K562 (cell line): Measurements from ENCODE around the gene SLCO2B1.

Experiments
- ARHGAP35 ChIP-seq: fragments of 450-650 bp; IDR thresholded peaks from 2 replicates; pipeline ENCODE4 v1.6.1; 2018; ENCODE audit not compliant: partially characterized antibody
- CCNT2 ChIP-seq: IDR thresholded peaks from 2 replicates; pipeline ENCODE4 v1.6.1; 2011; ENCODE audit warnings: borderline replicate concordance, low read depth, mild to moderate bottlenecking, moderate library complexity, mixed read lengths, low read length; ENCODE audit not compliant: insufficient read length; ENCODE audit errors: extremely low read depth
- CTCF ChIP-seq, 3 experiments: IDR thresholded peaks in 2 of 3; conservative IDR thresholded peaks in 1 of 3; 2 replicates each; pipeline ENCODE4 v1.5.1; 2011 to 2012; ENCODE audit warnings: low read length in 3 of 3, mild to moderate bottlenecking in 3 of 3, control low read depth in 2 of 3, improper control_type of control experiment in 1 of 3, inconsistent platforms in 1 of 3, low read depth in 1 of 3, mixed read lengths in 1 of 3, moderate library complexity in 1 of 3; ENCODE audit not compliant: insufficient read depth in 2 of 3
- EZH2 ChIP-seq: IDR thresholded peaks from 2 replicates; pipeline ENCODE4 v1.6.1; 2012; ENCODE audit warnings: low read depth, mild to moderate bottlenecking, inconsistent platforms, low read length, borderline replicate concordance
- GABPB1 ChIP-seq: sonication (generic); formaldehyde crosslinking; IDR thresholded peaks from 2 replicates; pipeline ENCODE4 v1.8.0; 2022; ENCODE audit warnings: mild to moderate bottlenecking, missing genetic modification reagents
- HDAC2 ChIP-seq: fragments of 450-650 bp; IDR thresholded peaks from 2 replicates; pipeline ENCODE4 v1.6.1; 2016; ENCODE audit warnings: mild to moderate bottlenecking
- KDM5B ChIP-seq: fragments of 200-600 bp; sonication (generic); IDR thresholded peaks from 2 replicates; pipeline ENCODE4 v1.6.1; 2012; ENCODE audit warnings: low read depth, mild to moderate bottlenecking, moderate library complexity, low read length, control low read depth, inconsistent platforms; ENCODE audit not compliant: insufficient replicate concordance
- NRF1 ChIP-seq, 2 experiments: fragments of 450-650 bp; IDR thresholded peaks in 1 of 2; conservative IDR thresholded peaks in 1 of 2; 2 replicates each; pipeline ENCODE4 v1.6.1; 2014; ENCODE audit warnings: mild to moderate bottlenecking in 2 of 2
- POLR2A ChIP-seq: fragments of 450-650 bp; conservative IDR thresholded peaks from 2 replicates; pipeline ENCODE4 v1.6.1; 2016
- RAD21 ChIP-seq, 2 experiments: fragments of 250-450 bp in 1 of 2; fragments of 450-650 bp in 1 of 2; sonication (Bioruptor Pico) in 1 of 2; formaldehyde crosslinking in 1 of 2; IDR thresholded peaks in 1 of 2; conservative IDR thresholded peaks in 1 of 2; 2 replicates each; pipeline versions ENCODE4 v1.4.0 to v1.8.0; 2020 to 2022; ENCODE audit warnings: mild to moderate bottlenecking in 2 of 2, moderate library complexity in 1 of 2
- YY1 ChIP-seq, 3 experiments: IDR thresholded peaks; 2 replicates each; pipeline ENCODE4 v1.6.1; 2011; ENCODE audit warnings: low read length in 2 of 3, mild to moderate bottlenecking in 2 of 3, moderate library complexity in 2 of 3, borderline replicate concordance in 1 of 3, control low read depth in 1 of 3, low read depth in 1 of 3; ENCODE audit not compliant: insufficient read depth in 3 of 3, insufficient replicate concordance in 2 of 3, control insufficient read depth in 1 of 3, insufficient read length in 1 of 3; ENCODE audit errors: extremely low read depth in 1 of 3
- ZNF24 ChIP-seq: fragments of 450-650 bp; IDR thresholded peaks from 2 replicates; pipeline ENCODE4 v1.6.1; 2016

GRCh38 chr11:75254326-75254725 is 103.4 kb downstream of the SLCO2B1 start:
- TF ChIP-seq EZH2 (no peak), NRF1 (conservative IDR thresholded peaks at IDR 0.05 in 1 of 2, IDR thresholded peaks at IDR 0.05 in 1 of 2) (no peak), KDM5B (no peak), POLR2A (no peak), CCNT2 (no peak), CTCF (IDR thresholded peaks at IDR 0.05 in 2 of 3, conservative IDR thresholded peaks at IDR 0.05 in 1 of 3; ENCODE audit: insufficient read depth in 2 of 3, low read depth in 1 of 3, low read length in 3 of 3) (no peak), HDAC2 (no peak), ZNF24 (no peak), RAD21 (CRISPR knock-in tag; conservative IDR thresholded peaks at IDR 0.05 in 1 of 2, IDR thresholded peaks at IDR 0.05 in 1 of 2) (no peak), YY1 (IDR thresholded peaks at IDR 0.05; ENCODE audit: borderline replicate concordance in 1 of 3, control insufficient read depth in 1 of 3, extremely low read depth in 1 of 3, insufficient read depth in 3 of 3, insufficient read length in 1 of 3, insufficient replicate concordance in 2 of 3, low read depth in 1 of 3, low read length in 2 of 3) (no peak), ARHGAP35 (no peak), GABPB1 (CRISPR knock-in tag) (no peak)
